IPS DF 4.7 (cell line): ENCODE measurements around the gene RPTOR.

Experiments
- DNase-seq: peaks from one replicate; pipeline ENCODE4 v3.0.0-alpha.2; 2013; ENCODE audit warnings: low spot score; ENCODE audit errors: extremely low read depth

Gene RPTOR

GRCh38 chr17:80712606-80713005 is 168.0 kb downstream of the RPTOR start:
- no peak for DNase-seq

- no peak for DNase-seq
Measured at GRCh38 chr17:80716986-80717719, 172.5 kb downstream of the RPTOR start.

GRCh38 chr17:80717720-80718083 is 173.1 kb downstream of the RPTOR start:
- no peak for DNase-seq

GRCh38 chr17:80718428-80718827 is 173.8 kb downstream of the RPTOR start:
- DNase-seq, result no peak

- no peak for DNase-seq
Measured at GRCh38 chr17:80719449-80719848, 174.8 kb downstream of the RPTOR start.

- no peak for DNase-seq
Measured at GRCh38 chr17:80720610-80721577, 176.3 kb downstream of the RPTOR start.

- DNase-seq, result no peak
Measured at GRCh38 chr17:80722661-80723060, 178.0 kb downstream of the RPTOR start.

- no peak for DNase-seq
Measured at GRCh38 chr17:80724775-80725266, 180.2 kb downstream of the RPTOR start.

GRCh38 chr17:80725517-80725916 is 180.9 kb downstream of the RPTOR start:
- DNase-seq, result no peak

- no peak for DNase-seq
Measured at GRCh38 chr17:80726558-80727408, 182.1 kb downstream of the RPTOR start.

- DNase-seq, result no peak
Measured at GRCh38 chr17:80727409-80727755, 182.7 kb downstream of the RPTOR start.

GRCh38 chr17:80729016-80729415 is 184.4 kb downstream of the RPTOR start:
- DNase-seq, result no peak

- no peak for DNase-seq
Measured at GRCh38 chr17:80729761-80730160, 185.1 kb downstream of the RPTOR start.

GRCh38 chr17:80730739-80731138 is 186.1 kb downstream of the RPTOR start:
- DNase-seq, result no peak

GRCh38 chr17:80731323-80731722 is 186.7 kb downstream of the RPTOR start:
- no peak for DNase-seq

- no peak for DNase-seq
Measured at GRCh38 chr17:80732268-80732667, 187.6 kb downstream of the RPTOR start.

GRCh38 chr17:80737106-80738019 is 192.7 kb downstream of the RPTOR start:
- DNase-seq, result no peak

- DNase-seq, result no peak
Measured at GRCh38 chr17:80738020-80738808, 193.6 kb downstream of the RPTOR start.

GRCh38 chr17:80738987-80739730 is 194.5 kb downstream of the RPTOR start:
- no peak for DNase-seq
